Activated T-helper 17 cell treated with anti-CD3 and anti-CD28 coated beads, Interleukin-2, amount 50 U/mL, for 72 hours (primary cell): Measurements from ENCODE around the gene TRIP4. TPM values are rescaled to one million over a fixed set of nuclear protein-coding genes. Genes with fewer than 3 reads are reported as not detected.

Experiments used
- ATAC-seq: fragments of 150-1000 bp; cut with Tn5 transposase; replicated peaks from 2 replicates; pipeline ENCODE4 v1.10.0; 2021; ENCODE audit warnings: mild to moderate bottlenecking, moderate library complexity
- H3K27ac Mint-ChIP-seq: one replicate; pipeline ENCODE4 v1.8.0; 2022; ENCODE audit warnings: mixed read lengths
- H3K27me3 Mint-ChIP-seq: one replicate; pipeline ENCODE4 v1.8.0; 2022; ENCODE audit warnings: mixed read lengths
- H3K36me3 Mint-ChIP-seq: one replicate; pipeline ENCODE4 v1.8.0; 2022; ENCODE audit warnings: low read depth, mild to moderate bottlenecking, mixed read lengths
- H3K4me1 Mint-ChIP-seq: one replicate; pipeline ENCODE4 v1.8.0; 2022; ENCODE audit warnings: mixed read lengths
- H3K4me3 Mint-ChIP-seq: one replicate; pipeline ENCODE4 v1.8.0; 2022; ENCODE audit warnings: mild to moderate bottlenecking, mixed read lengths
- H3K9me3 Mint-ChIP-seq: one replicate; pipeline ENCODE4 v1.8.0; 2022; ENCODE audit warnings: mixed read lengths
- total RNA-seq, 2 donors: library from RNA; stranded (reverse); gene quantifications; one replicate each; pipeline ENCODE4 v1.2.3, GENCODE V29; 2022

TRIP4 gene
- total RNA-seq, 2 donors from 2014 or later, result 26.6 to 26.7 TPM

DNA sequence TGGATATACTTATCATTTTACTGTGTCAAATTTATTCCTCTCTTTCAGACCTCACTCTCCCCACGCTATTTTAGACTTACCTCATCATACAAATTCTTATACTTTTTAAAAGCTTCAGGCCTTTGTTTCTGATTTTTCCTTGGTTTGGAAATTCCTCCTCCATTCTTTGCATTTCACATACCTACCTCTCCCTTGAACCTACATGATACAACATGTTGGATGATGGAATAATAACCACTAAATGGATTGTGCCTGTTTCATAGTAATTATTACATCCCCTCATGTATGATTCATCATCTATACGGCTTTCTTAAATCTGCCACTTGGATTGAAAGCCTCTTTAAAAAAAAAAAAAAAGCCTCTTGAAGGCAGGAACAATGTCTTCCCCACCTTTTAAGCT, 24.6 kb downstream of the TRIP4 start:
- Mint-ChIP-seq H3K36me3 (peaks cover 92% of the 10 kb centered on the region), H3K27me3 (no peaks in the 10 kb centered on the region), H3K4me3 (no peak overlapping the region), H3K9me3 (no peaks in the 10 kb centered on the region), H3K27ac (no peak overlapping the region), H3K4me1 (no peaks in the 10 kb centered on the region)
- no peak for ATAC-seq

DNA sequence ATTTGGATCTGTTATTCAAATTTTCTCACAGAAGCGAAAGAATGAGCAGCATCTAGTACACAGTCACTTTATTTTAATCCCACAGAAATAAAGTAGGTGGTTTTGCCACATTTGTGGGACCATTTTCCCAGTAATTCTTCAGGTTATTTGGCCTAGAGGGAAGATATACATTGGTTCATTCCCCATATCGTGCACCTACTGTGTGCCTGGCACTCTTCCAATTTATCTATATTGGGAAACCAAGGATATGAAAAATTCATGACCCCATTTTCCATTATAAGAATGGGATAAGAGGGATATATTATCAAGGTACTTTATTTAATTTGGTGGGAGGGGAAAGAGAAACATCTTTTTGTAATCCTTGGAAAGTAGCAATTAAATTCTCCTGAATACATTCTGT, 35.1 kb downstream of the TRIP4 start:
- H3K4me1 Mint-ChIP-seq, result peaks cover 4% of the 10 kb centered on the region
- ATAC-seq, result no peak
- H3K36me3 Mint-ChIP-seq, result peaks cover 93% of the 10 kb centered on the region
- H3K27me3 Mint-ChIP-seq, result no peaks in the 10 kb centered on the region
- H3K27ac Mint-ChIP-seq, result no peak overlapping the region
- no peak overlapping the region for H3K4me3 Mint-ChIP-seq
- no peaks in the 10 kb centered on the region for H3K9me3 Mint-ChIP-seq

DNA sequence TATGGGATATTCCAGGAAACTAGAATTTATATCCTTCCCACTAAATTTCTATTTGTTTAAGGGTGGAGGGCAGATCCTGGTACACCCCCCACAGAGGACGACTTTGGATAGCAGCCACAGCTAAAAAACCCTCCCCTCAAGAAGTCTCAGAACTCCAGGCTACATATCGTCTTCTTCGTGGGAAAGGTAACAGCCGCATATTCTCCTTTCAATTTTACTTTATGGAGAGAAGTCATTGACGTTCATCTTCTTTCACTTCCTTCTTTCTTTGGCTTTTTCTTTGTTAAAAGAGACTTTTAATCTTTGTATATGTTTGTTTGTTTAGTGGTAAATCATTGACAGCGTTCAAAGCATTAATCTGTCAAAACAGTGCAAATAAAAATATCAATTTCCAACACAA, 36.3 kb downstream of the TRIP4 start:
- Mint-ChIP-seq H3K4me1 (peaks cover 6% of the 10 kb centered on the region), H3K9me3 (no peaks in the 10 kb centered on the region), H3K4me3 (no peak overlapping the region), H3K27me3 (no peaks in the 10 kb centered on the region), H3K27ac (no peak overlapping the region), H3K36me3 (peaks cover 86% of the 10 kb centered on the region)
- no peak for ATAC-seq

DNA sequence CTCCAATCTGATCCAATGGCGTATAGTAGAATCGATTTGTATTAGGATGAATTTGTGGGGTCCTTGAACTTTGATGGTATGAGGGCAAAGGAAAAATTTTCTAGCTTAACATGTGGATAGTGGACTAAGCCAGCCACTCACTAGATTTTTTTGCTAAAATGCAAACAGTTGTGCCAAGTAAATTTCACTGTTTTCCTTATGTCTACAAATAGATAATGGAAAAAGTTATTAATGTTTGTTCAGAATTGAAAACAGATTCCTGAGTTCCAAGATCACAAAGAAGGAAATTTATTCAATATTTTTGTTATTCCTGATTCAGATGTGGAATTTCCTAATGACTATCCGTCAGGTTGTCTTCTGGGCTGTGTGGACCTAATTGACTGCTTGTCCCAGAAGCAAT, 37.6 kb downstream of the TRIP4 start:
- ATAC-seq, result no peak

DNA sequence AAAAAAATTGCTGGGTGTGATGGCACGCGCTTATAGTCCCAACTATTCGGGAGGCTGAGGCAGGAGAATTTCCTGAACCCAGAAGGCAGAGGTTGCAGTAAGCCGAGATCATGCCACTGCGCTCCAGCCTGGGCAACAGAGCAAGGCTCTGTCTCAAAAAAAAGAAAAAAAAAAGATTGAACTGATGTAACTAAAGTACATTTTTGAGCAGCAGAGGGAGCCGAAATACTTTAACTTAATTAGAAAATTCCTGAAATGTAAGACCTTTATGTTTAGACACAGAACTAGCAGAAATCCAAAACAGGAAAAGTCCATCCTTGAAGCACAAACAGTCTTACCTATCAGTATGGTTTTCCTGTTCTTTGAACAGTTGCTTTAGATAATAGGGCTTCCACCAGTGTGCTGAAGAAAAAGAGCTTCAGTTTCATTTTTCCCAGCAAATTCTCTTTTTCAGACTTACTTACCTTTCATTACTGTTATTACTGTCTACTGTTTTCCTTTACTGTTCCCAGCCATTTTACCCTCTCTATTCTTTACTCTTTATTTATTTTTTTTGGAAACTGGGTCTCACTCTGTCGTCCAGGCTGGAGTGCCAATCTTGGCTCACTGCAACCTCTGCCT, 39.3 kb downstream of the TRIP4 start:
- Mint-ChIP-seq H3K9me3 (no peaks in the 10 kb centered on the region), H3K36me3 (peaks cover 69% of the 10 kb centered on the region), H3K27me3 (no peaks in the 10 kb centered on the region), H3K4me1 (peaks cover 14% of the 10 kb centered on the region), H3K4me3 (no peak overlapping the region), H3K27ac (peak overlapping the region; percentile 51)
- ATAC-seq, result no peak

More for the DNA sequence above, 37.6 kb downstream of the TRIP4 start:
- Mint-ChIP-seq H3K27me3 (no peaks in the 10 kb centered on the region), H3K27ac (peak overlapping the region; percentile 22), H3K9me3 (no peaks in the 10 kb centered on the region), H3K36me3 (peaks cover 83% of the 10 kb centered on the region), H3K4me3 (no peak overlapping the region), H3K4me1 (peaks cover 14% of the 10 kb centered on the region)

DNA sequence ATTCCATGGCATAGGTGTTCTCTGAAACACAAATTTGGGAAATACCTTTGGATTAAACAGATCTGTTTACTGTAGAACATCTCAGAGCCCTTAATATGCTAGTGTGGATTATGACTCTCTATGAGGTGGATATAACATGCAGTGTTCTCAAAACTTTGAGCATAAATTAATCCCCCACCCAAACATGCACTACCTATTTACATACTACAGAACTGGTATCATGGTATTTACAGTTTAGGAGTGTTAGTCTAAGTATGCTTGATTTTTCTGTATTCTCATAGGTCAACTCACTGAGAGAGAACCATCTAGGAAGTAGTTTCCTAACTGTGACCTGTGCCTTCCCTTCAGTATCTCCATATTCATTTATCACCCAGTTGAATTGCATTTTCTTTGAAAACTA, 41.8 kb downstream of the TRIP4 start:
- Mint-ChIP-seq H3K36me3 (peaks cover 52% of the 10 kb centered on the region), H3K9me3 (no peaks in the 10 kb centered on the region), H3K27me3 (no peaks in the 10 kb centered on the region), H3K4me1 (peaks cover 14% of the 10 kb centered on the region), H3K27ac (peak overlapping the region; percentile 88), H3K4me3 (peak overlapping the region; percentile 65)
- peak; percentile 90 for ATAC-seq

DNA sequence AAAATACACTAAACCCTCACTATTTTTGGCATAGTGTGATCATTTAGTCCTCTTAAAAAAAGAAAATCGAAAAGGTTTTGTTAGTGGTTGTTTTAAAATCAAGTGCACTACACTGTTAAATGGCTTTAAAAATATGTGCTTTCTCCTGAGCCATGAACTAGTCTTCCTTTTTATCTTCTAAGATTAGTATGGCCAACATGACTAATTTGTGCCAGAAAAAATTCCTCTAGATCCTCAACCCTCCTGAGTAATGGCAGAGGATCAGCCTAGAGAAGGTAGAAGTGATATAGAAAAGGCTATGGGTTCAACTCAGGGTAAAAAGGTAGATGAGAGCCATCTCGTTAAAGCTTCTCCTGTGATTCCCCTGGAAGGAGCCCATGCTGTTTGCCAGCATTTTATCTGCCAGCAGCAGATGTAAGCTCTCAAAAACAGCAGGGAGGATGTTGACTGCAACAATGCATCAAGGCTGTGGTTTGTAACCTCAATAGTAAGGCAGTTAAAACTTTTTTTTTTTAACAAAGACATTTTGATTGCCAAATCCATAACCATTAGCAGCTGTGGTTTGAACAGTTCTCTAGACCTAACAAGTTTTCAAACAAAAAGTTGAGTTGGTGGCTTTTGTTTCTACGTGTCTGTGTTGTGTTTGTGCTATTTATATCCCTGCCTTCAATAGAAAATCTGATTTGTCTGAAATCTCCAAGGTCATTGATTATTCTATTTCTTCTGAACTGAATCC, 42.5 kb downstream of the TRIP4 start:
- Mint-ChIP-seq H3K27me3 (no peaks in the 10 kb centered on the region), H3K36me3 (peaks cover 48% of the 10 kb centered on the region), H3K4me1 (peaks cover 14% of the 10 kb centered on the region), H3K9me3 (no peaks in the 10 kb centered on the region), H3K4me3 (peak overlapping the region; percentile 65), H3K27ac (peak overlapping the region; percentile 88)
- peak; percentile 62 for ATAC-seq

DNA sequence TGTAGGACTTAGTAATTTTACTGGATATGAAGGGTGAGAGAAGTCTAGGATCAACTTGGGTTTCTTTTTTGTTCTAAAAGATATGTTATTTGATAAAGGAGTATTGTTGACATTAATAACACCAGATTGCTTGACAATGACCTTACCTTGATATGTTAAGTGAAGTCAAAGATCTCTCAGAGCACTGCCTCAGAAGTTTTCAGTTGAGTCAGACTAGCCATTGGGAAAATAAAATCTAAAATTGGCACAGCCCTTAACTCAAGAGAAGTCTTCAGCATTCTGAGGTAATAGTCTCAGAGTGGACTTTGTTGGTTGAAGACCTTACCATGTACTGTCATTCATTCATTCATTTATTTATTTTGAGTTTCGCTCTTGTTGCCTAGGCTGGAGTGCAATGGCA, 50.3 kb downstream of the TRIP4 start:
- Mint-ChIP-seq H3K36me3 (peaks cover 24% of the 10 kb centered on the region), H3K4me3 (no peak overlapping the region), H3K4me1 (peaks cover 24% of the 10 kb centered on the region), H3K9me3 (no peaks in the 10 kb centered on the region), H3K27me3 (no peaks in the 10 kb centered on the region), H3K27ac (peak overlapping the region; percentile 3)
- no peak for ATAC-seq

DNA sequence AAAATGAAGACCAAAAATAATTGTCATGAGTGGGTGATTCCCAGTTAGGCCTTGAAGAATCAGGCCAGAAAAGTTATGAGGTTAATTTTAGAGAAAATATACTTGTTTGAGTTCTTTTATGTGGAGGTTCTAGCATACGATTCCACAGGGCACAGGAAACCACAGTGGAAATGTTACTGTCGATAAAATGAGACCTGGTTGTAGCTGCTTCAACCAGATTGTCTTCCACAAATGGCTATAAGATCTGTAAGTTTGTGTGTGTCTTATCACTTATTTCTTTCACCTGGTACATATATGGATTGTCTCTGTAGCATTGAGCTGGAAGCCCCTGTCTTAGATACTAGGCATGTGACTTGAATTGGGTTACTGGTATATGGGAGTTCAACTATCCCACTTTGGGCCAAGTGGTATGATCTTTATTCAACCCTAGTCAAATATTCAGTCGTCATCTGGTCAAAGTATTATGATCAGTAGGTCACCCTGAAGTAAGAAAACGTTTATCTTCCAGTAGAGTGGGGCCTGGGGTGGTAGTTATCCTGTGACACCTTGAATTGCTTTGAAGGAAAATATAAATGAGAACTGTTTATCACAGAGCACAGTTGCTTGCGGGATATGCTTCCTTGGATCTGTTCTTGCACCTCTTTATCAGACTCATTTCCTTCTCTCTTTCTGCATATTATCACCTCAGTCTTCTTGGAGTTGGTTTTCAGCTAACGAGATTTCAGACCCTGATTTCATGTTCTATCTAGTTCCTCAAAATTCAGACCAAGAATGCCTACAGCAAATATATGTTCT, 51.2 kb downstream of the TRIP4 start:
- no peaks in the 10 kb centered on the region for H3K9me3 Mint-ChIP-seq
- H3K27me3 Mint-ChIP-seq, result no peaks in the 10 kb centered on the region
- no peak for ATAC-seq
- H3K4me3 Mint-ChIP-seq, result no peak overlapping the region
- peaks cover 22% of the 10 kb centered on the region for H3K36me3 Mint-ChIP-seq
- peak overlapping the region; percentile 3 for H3K27ac Mint-ChIP-seq
- peaks cover 32% of the 10 kb centered on the region for H3K4me1 Mint-ChIP-seq

DNA sequence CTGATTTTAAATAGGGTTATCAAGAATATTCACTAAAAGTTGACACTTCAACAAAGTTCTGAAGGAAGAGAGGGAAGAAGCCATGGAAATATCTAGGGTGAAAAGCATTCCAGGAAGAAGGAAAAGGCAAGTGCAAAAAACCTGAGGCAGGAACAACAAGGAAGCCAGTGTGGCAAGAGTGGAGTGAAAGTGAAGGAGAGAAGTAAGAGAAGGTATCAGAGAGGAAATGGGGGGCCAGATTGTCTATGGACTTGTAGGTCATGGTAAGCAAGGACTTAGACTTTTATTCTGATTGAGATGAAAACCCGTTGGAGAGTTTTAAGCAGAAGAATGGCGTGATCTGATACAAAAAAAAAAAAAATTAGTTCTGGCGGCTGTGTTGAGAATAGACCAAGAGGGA, 54.2 kb downstream of the TRIP4 start:
- H3K27ac Mint-ChIP-seq, result peak overlapping the region; percentile 4
- H3K27me3 Mint-ChIP-seq, result no peaks in the 10 kb centered on the region
- H3K9me3 Mint-ChIP-seq, result no peaks in the 10 kb centered on the region
- peaks cover 36% of the 10 kb centered on the region for H3K4me1 Mint-ChIP-seq
- ATAC-seq, result no peak
- H3K4me3 Mint-ChIP-seq, result peak overlapping the region; percentile 22
- H3K36me3 Mint-ChIP-seq, result peaks cover 44% of the 10 kb centered on the region

DNA sequence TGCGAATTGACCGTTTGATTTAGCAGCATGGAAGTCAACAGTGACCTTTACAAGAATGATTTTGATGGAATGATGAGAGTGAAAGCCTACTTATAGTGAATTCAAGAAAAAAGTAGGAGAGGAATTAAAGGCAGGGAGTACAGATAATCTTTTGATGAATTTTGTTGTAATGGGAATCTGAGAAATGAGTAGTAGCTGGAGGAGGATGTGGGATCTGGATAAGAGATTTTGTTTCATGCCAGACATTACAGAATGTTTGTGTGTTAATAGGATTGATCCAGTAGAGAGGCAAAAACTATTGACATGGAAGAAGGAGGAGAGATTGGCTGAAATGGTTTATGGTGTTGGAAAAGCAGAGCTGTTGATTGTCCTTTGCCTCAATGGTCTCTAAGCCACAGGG, 55.4 kb downstream of the TRIP4 start:
- H3K4me3 Mint-ChIP-seq, result peak overlapping the region; percentile 58
- peaks cover 32% of the 10 kb centered on the region for H3K4me1 Mint-ChIP-seq
- no peak for ATAC-seq
- H3K27ac Mint-ChIP-seq, result peak overlapping the region; percentile 80
- H3K36me3 Mint-ChIP-seq, result peaks cover 56% of the 10 kb centered on the region
- no peaks in the 10 kb centered on the region for H3K9me3 Mint-ChIP-seq
- H3K27me3 Mint-ChIP-seq, result no peaks in the 10 kb centered on the region

DNA sequence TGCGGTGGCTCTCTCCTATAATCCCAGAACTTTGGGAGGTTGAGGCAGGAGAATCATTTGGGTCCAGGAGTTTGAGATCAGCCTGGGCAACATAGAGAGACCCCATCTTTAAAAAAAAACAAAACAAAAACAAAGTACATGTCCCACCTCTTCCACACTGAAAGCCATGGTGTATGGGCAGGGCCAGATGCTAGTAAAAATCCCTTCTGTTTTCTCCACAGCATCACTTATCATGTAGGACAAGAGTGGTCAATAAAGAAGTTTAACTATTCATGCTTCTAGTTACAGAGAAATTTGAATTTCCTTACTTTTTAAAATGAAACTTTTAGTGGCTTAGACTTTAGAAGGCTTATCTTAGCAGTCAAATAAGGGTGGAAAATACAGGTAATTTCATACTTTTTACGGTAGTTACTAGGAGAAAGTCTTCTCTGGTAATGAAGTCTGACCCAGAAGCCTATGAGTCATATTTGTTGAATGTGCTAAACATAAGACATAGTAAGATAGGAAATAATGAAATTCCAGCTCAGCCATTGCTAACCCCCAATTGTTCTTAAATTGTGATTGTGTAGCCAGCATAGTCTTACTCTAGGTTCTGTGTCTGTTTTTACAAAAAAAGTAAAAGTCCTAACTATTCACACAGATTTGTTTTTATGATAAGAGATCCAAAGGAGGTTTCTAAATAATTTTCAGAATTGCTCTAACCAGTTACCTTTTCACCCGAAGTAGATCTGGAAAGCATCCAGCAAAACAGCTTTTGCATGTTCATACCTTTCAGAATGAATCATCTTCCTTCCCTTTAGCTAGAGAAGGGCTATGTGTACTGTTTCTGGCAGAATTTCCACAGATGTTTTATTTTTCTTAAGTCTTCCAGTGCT, 56.3 kb downstream of the TRIP4 start:
- H3K36me3 Mint-ChIP-seq, result peaks cover 64% of the 10 kb centered on the region
- peaks cover 29% of the 10 kb centered on the region for H3K4me1 Mint-ChIP-seq
- H3K4me3 Mint-ChIP-seq, result peak overlapping the region; percentile 58
- H3K27ac Mint-ChIP-seq, result peak overlapping the region; percentile 80
- peak; percentile 93 for ATAC-seq
- H3K9me3 Mint-ChIP-seq, result no peaks in the 10 kb centered on the region
- no peaks in the 10 kb centered on the region for H3K27me3 Mint-ChIP-seq

DNA sequence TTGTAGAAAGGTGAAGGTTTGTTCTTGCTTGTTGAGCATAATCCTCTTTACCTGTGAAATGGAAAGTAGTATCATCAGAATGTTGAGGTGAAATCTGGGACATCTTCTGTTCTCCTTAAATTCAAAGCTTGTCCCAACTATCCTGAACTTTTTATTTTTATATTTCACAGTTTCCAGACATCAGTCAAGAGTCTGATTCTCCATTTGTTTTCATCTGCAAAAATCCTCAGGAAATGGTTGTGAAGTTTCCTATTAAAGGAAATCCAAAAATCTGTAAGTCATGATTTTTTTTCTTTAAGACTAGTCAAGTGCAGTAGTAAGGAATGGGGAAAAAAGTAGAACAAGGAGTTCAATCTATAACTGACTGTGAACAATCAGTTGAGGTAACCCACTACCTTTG, 57.2 kb downstream of the TRIP4 start:
- H3K27ac Mint-ChIP-seq, result peak overlapping the region; percentile 80
- H3K27me3 Mint-ChIP-seq, result no peaks in the 10 kb centered on the region
- peaks cover 72% of the 10 kb centered on the region for H3K36me3 Mint-ChIP-seq
- peak overlapping the region; percentile 58 for H3K4me3 Mint-ChIP-seq
- peaks cover 27% of the 10 kb centered on the region for H3K4me1 Mint-ChIP-seq
- no peak for ATAC-seq
- H3K9me3 Mint-ChIP-seq, result no peaks in the 10 kb centered on the region
